T follicular helper cell (primary cell): ENCODE measurements around the gene ZMYM3.
"Not testable (repeated sequence)": the region's sequence is repeated elsewhere in the genome, so short reads cannot be mapped to it uniquely, and the experiment has no call there.

ENCODE experiments used
- DNase-seq: peaks from one replicate; pipeline ENCODE4 v3.0.0-alpha.2; 2020; ENCODE audit warnings: low read depth
- total RNA-seq, 2 experiments: gene quantifications; one replicate each; lab custom pipeline; 2026; lab: John Stamatoyannopoulos, UW

The ZMYM3 gene
- total RNA-seq: 12.0 to 48.5 reads per million in 2 experiments

DNA sequence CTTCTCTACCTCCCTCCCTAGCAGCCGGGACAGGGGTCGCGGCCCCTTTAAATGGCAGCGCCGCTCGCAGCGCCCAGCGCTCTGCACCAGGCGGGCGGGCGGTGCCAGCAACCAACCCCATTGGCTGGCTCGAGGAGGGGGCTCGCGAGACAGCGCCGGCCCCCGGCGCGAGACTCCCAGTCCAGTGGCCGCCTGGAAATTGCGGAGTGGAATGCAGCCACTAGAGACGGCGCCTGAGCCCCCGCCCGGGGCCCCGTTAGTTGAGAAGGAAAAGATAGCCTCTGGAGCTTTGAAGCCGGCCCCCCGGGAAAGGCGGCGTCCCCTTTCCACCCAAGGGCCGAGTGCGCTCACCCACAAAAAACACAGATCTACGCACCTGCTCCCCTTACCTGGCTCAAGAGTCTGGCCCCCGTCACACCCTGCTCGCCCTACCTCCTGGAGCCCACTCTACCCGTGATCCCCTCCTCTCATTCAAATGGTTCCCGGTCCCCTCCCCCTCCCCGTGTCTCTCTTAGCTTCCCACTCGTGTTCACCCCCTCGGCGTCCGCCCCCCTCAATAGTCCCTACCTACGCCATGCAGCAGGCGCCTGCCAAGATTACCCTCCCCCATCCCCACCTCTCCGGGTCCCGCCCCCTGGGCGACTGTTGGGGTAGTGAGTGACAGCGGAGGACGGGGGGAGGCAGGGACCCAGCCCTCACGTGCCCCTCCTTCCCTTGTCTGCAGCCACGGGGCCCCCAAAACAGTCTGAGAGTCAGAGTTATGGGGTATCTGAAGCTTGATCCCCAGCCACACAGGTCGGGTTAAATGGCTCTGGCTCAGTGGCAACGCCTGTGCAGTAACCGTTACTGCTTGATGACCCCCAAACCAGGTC, at the start of gene ZMYM3:
TSS of gene ZMYM3 (minus strand) at position 49 of the 872 bp plus-strand sequence. CDS start 885 bp downstream, outside the sequence.
- peak; percentile 68 for DNase-seq

DNA sequence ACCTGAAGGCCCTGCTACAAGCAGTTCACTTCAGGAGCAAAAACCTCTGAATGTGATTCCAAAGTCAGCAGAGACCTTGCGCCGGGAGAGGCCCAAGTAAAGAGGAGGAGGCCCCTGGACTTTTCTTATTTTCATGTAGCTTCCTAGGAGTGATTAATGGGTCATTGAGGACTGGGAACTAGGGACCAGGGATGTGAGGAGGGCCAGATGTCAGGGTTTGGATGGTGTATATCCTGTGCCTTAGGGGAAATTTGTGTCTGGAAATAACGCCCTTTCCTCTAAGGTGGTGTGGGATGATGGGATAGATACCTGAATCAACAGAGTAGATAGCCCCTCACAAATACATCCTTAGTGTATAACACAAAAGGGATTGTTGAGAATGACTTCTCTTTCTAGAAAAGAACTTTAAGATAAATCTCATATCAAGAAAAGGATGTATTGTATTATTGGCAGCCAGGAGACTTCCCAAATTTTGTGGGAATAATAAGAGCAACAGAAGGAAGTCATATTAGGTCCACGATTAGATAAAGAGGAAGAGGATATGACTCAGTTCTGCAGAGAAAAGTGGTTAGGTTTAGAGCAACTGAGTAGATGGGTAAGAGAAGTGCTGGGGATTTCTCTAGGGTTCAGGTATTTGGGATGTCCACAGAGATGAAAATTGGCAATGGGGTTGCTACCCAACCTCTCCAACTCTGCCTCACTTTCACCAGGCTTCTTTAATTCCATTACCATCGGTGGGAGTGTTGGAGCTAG, 48.7 kb upstream of the ZMYM3 start:
- no peak for DNase-seq

DNA sequence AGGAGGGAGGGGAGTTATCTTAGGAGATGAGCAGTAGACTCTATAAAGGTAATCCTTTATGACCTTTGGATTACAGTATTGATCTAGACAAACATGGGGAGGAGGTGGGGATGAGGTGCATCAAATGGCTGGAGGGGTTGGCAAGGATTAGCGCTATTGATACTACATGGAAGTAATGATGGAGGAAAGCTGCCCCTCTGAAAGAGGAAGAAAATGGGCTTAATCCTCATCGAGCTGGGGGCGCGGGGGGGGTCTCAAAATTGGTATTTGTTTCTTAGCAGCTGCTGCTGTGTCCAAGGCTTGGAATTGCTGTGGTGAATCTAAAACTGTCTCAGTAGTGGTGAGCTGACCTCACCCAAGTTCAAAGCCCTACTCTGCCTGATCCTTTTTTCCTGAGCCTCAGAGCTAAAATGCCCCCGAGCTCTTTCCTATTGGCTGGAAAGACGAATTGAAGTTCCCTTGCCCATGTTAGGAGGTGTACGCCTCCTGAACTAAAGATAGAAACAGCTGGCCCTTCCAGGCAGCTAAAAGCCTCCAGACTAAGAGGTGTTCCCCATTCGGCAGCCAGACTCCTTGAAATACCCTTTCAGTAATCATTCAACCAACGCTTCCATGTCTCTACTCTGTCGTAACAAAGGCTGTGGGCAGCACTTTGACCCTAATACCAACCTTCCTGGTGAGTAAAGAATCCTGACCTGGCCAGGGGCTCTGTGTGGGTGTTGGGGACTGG, 47.4 kb upstream of the ZMYM3 start, which contains the start of gene ITGB1BP2:
TSS of gene ITGB1BP2 (plus strand) at position 556 of the 730 bp plus-strand sequence. CDS start at position 613, 57 bp downstream.
- DNase-seq: no peak

DNA sequence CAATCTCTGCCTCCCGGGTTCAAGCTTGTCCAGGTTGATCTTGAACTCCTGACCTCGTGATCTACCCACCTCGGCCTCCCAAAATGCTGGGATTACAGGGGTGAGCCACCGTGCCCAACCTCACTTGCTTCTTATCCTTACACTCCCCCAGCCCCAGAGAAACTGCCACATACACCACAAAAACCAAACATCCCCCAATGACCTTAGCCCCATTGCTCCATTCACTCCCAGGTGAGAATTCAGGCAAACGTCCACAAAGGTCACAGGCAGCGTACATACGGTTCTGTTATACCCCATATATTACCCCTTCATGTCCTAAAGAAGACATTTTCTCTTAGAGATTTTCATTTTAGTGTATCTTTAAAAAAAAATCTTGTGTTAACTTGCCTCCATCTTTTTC, 46.6 kb upstream of the ZMYM3 start:
- DNase-seq: not testable (repeated sequence)

DNA sequence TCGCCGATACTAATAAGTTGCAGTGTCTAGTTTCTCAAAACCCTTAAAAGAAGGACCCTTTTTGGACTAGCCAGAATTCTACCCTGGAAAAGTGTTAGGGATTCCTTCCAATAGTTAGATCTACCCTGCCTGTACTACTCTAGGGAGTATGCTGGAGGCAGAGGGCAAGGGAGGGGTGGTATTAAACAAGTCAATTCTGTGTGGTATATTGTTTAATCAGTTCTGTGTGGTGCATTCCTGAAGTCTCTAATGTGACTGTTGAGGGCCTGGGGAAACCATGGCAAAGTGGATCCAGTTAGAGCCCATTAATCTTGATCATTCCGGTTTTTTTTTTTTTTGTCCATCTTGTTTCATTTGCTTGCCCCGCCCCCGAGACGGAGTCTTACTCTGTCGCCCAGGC, 46.1 kb upstream of the ZMYM3 start:
- not testable (repeated sequence) for DNase-seq

DNA sequence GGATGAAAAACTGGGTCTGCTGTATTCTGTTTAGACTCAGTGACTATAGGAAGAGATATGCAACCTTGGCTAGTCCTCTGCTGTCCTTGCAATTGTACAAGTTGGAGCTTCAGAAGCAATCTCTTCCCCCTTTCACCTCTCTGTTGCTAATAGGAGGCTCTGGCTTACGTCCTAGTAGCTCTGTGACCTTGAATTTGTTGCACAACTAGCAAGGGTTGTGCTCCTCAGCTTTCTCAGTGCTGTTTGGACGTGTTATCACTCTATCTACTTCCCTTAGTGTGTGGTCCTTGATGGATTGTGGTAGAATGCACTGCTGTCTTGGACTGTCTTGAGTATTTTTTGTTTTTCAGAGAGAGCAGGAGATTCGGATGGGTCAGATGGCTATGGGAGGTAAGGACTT, 44.2 kb upstream of the ZMYM3 start:
- DNase-seq: no peak

DNA sequence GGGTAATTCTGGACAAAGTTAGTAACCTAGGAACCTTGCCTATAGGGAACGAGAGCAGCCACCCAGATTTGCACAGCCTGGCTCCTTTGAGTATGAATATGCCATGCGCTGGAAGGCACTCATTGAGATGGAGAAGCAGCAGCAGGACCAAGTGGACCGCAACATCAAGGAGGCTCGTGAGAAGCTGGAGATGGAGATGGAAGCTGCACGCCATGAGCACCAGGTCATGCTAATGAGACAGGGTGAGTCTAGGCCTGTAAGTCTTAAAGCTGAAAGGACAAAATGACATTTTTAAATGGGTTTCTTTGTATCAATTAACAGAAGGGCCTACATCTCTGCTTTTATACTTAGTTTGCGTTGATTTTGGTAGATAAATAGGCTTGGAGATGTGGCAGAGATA, 42.9 kb upstream of the ZMYM3 start:
- no peak for DNase-seq

DNA sequence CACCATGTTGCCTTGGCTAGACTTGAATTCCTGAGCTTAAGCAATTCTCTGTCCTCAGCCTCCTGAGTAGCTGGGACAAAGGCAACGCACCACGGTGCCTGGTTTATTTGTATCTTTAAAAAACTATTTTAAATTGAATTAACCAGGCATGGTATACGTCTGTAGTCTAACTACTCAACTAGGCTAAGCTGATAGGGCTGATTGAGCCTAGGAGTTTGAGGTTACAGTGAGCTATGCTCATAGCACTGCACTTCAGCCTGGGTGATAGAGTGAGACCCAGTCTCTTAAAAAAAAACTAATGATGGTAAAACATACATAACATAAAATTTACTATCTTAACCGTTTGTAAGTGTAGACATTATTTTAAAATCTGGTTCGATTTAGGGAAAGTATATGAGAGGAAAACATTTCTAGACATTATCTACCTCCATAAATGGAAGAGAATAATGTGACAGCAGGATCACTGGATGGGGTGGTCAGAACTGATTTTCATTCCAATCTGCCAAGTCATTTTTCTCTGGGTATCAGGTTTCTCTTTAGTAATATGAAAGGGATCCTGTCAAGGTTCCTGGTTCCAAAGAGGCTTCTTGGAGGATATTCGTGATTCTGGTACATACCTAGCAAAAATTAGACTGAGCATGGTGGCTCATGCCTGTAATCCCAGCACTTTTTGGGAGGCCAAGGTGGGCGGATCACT, 38.9 kb upstream of the ZMYM3 start:
- no peak for DNase-seq

DNA sequence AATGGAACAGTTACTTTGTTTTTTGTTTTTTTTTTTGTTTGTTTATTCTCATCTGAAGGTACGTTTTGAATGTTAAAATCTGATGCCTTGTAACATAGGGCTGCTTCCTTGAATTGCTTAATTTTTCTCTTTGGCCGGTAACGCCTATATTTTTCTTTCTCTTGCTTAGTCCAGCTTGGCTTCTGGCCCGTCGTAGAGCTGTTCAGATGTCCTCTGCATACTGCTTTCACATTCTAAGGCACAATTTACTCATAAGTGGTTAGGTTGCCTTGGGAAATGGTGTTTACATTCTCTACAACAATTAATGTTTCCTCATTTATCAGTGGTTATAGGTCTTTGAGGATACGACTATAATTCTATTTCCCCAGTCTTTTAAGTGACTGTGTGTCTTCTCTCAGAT, 37.4 kb upstream of the ZMYM3 start:
- DNase-seq: no peak

DNA sequence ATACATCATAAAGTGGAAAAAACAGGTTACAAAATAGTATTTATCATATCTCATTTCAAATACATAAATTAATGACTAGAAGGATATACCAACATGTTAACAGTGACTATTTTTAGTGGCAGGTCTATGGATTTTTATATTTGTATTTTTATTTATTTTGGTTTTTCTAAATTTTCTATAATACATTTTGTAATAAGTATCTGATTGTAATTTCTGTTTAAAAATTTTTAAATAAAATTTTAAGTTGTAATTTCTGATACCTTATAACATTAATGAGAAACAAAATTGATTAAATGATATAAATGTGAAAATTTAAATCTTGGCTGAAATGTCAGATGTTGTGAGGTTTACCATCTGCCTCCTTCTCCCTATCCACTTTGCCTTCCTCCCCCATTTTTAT, 32.0 kb upstream of the ZMYM3 start:
- no peak for DNase-seq

DNA sequence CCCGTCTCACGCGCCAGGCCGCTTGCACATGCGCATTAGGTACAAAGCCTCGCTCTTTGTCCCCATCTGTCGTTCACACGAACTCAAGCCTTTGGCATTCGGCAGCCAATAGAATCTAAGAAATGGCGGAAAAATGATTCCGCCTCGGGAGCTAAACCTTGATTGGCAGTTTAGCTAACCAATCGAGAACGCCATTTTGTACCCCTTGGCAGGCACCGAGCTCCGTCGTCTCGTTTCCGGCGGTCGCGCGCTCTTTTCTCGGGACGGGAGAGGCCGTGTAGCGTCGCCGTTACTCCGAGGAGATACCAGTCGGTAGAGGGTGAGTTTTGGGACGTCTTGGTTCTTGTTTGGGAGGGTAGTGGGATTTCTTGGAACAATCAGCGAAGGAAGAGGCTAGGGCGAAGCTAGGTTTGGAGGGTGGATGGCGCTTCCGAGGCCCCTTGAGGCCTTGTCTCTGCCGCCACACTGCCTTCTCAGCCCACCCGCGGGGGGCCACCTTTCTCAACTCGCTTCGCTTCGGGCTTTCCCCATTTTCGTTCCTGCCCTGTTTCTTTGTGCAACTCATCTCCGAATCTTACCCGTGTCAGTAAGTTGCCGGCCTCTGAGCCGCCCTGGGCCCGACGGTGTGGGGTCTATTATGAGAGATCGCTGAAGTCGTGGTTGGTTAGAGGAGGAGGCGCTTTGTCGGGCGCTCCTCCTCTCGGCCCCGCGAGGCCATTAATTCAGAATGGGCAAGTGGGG, 29.6 kb upstream of the ZMYM3 start, which contains the start of gene NONO:
TSS of gene NONO (plus strand) at position 233 of the 741 bp plus-strand sequence. CDS start 7,003 bp downstream, outside the sequence.
- DNase-seq: peak; percentile 79

DNA sequence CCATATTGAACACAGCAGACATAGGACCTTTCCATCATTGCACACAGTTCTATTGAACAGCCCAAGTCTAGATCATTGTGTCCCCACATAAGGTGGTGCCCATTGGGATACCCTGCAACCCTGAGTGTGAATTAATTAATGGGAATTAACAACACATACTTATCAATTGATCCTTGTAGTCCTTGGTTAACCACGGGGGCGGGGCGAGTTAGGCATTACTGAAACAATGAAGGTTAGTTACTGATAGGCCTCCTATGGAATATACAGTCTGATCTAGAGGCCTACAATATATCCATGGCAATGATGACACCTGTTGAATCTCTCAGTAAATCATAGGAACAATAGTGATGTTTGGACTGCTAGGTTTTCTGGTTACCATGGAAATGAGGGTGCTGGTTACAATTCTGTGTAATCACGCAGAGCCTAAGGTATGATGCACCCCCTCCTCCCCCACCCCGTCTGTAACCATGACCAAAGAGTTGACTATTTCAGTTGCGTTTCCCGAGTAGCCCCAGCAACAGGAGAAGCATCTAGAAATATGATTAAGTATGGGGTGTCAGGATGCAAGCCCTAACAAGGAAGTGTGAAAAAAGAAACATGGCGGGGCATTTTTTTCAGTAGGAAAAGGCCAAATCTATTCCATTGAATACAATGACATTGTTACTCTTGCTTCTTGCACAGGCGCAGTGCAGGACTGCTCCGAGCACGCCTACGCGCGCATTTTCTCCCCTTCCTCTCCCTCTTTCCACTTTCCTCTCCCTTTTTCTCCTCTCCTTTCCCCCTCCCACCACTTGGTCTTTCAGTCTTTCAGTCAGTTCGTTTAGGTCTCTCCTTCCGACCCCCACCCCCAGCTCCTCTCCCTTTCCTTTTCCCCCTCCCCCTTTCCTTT, 28.8 kb upstream of the ZMYM3 start:
- peak; percentile 23 for DNase-seq

DNA sequence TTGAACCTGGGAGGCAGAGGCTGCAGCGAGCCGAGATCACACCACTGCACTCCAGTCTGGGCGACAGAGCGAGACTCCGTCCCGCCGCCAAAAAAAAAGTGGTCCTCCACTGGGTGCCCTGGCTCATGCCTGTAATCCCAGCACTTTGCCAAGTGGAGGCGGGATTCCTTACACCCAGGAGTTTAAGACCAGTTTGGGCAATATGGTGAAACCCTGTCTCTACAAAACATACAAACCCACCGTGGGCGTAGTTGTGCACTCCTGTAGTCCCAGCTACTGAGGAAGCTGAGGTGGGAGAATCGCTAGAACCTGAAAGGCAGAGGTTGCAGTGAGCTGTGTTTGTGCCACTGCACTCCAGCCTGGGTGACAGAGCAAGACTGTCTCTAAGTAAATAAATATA, 27.4 kb upstream of the ZMYM3 start:
- not testable (repeated sequence) for DNase-seq

DNA sequence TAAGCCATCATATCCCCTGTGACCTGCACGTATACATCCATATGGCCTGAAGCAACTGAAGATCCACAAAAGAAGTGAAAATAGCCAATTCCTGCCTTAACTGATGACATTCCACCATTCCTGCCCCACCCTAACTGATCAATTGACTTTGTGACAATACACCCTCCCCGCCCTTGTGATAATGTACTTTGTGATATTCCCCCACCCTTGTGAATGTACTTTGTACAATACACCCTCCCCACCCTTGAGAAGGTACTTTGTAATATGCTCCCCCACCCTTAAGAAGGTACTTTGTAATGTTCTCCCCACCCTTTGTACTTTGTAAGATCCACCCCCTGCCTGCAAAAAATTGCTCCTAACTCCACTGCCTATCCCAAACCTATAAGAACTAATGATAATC, 18.4 kb upstream of the ZMYM3 start:
- DNase-seq: not testable (repeated sequence)

DNA sequence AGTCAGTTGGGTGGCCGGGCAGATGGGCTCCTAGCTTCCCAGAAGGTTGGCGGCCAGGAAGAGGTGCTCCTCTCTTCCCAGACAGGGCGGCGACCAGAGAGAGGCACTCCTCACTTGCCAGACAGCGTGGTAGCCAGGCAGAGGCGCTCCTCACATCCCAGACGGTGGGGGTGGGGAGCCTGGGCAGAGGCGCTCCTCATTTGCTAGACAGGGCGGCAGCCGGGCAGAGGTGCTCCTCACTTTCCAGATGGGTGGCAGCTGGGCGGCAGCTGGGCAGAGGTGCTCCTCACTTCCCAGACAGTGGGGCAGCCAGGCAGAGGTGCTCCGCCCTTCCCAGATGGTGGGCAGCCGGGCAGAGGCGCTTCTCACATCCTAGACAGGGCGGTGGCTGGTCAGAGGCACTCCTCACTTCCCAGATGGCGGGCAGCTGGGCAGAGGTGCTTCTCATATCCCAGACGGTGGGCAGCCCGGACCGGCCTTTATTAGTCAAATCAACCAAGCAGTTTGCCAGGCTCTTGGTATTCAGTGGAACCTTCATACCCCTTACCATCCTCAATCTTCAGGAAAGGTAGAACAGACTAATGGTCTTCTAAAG, 16.0 kb upstream of the ZMYM3 start:
- DNase-seq: no peak

DNA sequence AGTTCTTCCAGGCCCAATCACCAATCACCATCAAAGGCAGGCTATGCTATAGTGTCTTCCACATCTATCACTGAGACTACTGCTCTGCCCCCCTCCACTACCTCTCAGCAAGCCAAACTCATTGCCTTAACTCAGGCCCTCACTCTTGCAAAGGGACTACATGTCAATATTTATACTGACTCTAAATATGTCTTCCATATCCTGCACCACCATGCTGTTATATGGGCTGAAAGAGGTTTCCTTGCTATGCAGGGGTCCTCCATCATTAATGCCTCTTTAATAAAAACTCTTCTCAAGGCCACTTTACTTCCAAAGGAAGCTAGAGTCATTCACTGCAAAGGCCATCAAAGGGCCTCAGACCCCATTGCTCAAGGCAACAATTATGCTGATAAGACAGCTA, 14.7 kb upstream of the ZMYM3 start:
- not testable (repeated sequence) for DNase-seq

DNA sequence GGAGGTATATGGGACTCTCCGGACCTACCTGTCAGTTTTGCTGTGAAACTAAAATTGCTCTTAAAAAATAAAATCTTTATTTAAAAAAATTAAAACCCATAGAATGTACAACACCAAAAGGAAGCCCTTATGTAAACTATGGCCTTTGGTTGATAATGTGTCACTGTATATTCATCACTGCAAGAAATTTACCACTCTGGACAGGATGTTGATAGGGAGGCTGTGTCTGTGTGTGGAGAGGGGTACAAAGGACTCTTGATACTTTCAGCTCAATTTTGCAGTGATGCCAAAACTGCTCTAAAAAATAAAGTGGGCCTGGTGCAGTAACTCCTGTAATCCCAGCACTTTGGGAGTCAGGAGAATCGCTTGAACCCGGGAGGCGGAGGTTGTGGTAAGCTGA, 2.9 kb upstream of the ZMYM3 start:
- no peak for DNase-seq

DNA sequence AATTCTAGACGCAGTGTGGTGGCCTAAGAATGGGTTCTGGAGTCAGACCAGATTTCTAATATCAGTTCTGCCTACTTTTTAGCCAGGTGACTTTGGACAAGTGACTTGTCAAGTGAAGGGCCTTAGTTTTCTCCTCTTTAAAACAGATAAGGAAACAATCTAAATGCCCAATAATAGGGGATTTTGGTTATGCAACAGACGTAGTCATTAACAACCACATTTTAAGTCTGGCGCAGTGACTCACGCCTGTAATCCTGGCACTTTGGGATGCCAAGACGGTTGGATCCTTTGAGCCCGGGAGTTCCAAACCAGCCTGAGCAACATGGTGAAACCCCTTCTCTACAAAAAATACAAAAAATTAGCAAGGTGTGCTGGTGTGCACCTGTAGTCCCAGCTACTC, 2.1 kb upstream of the ZMYM3 start:
- no peak for DNase-seq
